ENCODE results near the gene TPX2.
"Not testable (repeated sequence)": the region's sequence is repeated elsewhere in the genome, so short reads cannot be mapped to it uniquely, and the experiment has no call there.

Gene TPX2

GRCh38 chr20:31720486-31721407 lies 18.3 kb upstream of the TPX2 start:
- DNase-seq (ENCODE audit: low read depth, low spot score) = no peak

- no peak for DNase-seq (ENCODE audit: low read depth, low spot score)
Measured at GRCh38 chr20:31721408-31722256, 17.5 kb upstream of the TPX2 start.

DNA sequence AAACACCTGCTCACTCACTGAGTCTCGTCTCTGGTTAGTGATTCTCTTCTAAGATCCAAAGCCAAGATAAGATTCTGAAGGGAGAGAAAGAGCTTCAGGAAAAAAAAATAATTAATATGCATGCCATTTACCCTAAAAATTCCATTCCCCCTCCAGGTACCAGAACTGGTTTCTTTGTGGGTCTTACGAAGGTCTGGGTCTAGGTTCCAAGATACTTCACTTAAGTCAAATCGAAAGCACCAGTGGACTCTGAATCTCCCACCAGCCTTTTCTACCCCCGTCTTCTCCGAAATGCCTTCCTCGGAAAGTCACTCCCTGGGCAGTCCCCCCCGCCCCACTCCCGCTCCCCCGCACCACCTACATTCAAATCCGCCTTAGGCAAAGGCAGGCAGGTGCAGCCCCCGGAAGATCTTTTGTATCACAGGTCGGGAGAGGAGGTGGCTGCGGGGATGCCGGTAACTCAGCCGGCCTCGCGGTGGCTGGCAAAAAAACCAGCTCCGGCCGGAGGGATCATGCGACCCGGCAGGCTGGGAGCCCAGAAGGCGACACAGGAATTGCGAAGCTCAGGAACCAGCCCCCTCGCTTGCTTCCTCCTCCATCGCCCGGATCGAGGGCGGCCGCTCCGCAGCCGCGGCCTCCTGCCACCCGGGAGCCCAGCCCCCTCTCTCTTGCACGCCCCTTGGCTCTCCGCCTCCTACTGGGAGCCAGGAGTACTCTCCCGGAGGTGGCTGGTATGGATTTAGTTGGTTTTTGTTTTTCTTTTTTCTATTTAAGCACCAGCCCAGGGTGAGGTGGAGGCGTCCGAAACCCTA lies 16.6 kb upstream of the TPX2 start, which contains the start of gene BCL2L1:
BCL2L1 (minus strand) TSS at position 612 of the 812 bp plus-strand sequence. CDS start 650 bp downstream, outside the sequence.
- peak; percentile 58 for DNase-seq (ENCODE audit: low read depth, low spot score)

DNA sequence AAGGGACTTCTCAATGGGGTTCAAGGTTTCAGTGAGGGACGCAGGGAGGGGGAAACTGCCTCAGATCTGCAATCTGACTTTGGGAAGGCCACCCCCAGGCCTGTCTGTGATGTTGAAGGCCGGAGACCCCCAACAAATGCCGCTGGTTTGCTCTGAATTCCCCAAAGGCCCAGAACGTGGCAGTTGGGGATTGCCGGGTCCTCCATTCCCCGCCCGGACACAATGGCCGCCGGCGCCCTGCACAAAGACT lies 16.1 kb upstream of the TPX2 start:
- DNase-seq (ENCODE audit: low read depth, low spot score) = no peak

DNA sequence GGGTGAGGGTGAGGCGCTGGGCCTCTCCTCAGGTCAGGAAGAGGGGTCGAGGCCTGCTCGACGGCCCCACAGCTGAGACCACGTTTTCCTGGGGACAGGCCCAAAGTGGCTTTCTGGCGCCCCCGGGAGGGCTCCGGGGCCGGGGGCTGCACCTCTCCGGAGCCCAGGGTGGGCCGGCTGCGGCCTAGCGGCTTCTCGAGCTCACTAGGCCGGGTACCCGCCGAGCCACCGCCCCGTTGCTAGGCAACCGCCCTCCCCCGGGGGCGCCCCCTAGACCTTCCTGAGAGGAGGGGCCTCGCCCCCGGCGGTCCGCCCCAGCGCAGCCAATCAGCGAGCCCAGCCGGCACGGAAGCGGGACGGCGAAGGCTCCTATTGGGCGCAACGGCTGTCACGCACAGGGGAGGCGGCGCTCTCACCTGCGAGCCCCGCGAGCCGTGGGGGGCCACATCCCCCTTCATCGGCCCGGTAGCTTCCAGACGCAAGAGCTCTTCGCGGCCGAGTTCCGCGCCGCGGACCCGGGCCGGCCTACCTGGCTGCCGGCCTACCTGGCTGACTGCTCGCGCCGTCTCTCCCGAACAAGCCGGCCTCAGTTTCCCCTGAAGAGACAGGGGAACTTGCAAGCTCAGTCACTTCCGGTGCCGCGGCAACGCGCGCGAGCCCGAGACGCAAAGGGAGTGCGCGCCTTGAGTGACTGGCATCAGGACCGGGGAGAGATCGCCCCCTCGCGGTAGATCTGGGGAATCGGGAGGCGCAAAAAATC lies 15.6 kb upstream of the TPX2 start:
- DNase-seq (ENCODE audit: low read depth, low spot score) = peak; percentile 96

- DNase-seq (ENCODE audit: low read depth, low spot score) = no peak
Measured at GRCh38 chr20:31731321-31731717, 7.8 kb upstream of the TPX2 start.

DNA sequence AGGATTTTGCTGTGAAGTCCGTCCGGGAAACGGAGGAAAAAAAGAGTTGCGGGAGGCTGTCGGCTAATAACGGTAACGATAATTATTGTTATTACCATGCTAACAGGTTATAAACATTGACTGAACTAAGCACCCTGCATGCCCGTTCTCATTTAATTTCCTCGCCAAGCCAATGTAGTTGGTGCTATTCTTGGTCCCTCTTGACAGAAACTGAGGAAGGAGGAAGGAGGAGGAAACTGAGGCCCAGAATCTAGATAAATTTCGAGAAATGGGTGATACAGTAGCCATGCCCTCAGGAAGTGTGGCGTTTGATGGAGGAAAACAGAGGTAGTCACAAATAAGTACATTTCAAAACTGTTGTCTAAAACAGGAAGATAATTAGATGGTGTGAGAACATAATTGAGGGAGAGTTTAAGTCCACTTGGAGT lies 474 bp downstream of the TPX2 start:
- DNase-seq (ENCODE audit: low read depth, low spot score) = no peak

DNA sequence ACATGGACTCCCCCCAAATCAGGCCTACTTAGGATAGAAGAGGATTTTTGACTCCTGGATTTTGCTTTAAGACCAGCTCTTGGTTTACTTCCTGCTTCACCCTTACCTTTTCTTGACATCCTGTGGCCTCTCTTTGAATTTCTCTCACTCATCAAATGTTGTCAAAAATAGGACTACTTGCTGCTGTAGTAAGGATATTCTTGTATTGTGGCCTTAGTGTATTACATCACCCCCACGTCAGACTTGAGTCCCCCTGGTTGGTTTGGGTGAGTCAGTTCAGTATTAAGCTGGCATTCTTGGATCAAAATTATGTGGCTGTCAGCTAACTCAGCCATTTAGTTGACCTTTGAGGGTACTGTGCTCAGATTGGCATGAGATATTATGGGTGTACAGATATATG lies 1.1 kb downstream of the TPX2 start:
- no peak for DNase-seq (ENCODE audit: low read depth, low spot score)

- DNase-seq (ENCODE audit: low read depth, low spot score) = no peak
Measured at GRCh38 chr20:31740656-31741323, 1.7 kb downstream of the TPX2 start.

- no peak for DNase-seq (ENCODE audit: low read depth, low spot score)
Measured at GRCh38 chr20:31746068-31746878, 7.2 kb downstream of the TPX2 start.

DNA sequence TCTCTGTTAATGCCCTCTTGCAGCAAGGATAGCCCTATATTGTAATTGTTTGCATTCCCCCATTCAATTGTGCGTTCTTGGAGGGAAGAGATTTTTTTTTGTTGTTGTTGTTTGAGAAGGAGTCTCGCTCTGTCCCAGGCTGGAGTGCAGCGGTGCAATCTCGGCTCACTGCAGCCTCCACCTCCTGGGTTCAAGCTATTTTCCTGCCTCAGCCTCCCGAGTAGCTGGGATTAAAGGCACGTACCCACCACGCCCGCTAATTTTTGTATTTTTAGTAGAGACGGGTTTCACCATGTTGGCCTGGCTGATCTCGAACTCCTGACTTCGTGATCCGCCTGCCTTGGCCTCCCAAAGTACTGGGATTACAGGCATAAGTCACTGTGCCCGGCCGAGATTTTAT lies 7.9 kb downstream of the TPX2 start:
- DNase-seq (ENCODE audit: low read depth, low spot score) = not testable (repeated sequence)

GRCh38 chr20:31747640-31748039 lies 8.6 kb downstream of the TPX2 start:
- no peak for DNase-seq (ENCODE audit: low read depth, low spot score)

DNA sequence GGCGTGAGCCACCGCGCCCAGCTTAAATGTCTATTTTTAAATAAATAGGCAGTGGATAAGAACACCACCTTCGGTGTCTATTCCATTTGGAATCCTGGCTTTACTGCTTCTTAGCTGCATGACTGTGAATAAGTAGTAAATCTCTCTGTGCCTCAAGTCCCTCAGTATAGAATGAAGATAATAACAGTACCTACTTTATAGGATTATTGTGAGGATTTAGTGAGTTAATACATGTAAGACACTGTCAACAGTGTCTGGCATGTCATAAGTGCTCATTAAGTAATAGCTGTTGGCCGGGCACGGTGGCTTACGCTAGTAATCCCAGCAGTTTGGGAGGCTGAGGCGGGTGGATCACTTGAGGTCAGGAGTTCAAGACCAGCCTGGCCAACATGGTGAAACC lies 10.1 kb downstream of the TPX2 start:
- DNase-seq (ENCODE audit: low read depth, low spot score) = no peak

GRCh38 chr20:31751126-31751525 lies 12.0 kb downstream of the TPX2 start:
- DNase-seq (ENCODE audit: low read depth, low spot score) = no peak

- DNase-seq (ENCODE audit: low read depth, low spot score) = no peak
Measured at GRCh38 chr20:31757254-31757653, 18.2 kb downstream of the TPX2 start.

DNA sequence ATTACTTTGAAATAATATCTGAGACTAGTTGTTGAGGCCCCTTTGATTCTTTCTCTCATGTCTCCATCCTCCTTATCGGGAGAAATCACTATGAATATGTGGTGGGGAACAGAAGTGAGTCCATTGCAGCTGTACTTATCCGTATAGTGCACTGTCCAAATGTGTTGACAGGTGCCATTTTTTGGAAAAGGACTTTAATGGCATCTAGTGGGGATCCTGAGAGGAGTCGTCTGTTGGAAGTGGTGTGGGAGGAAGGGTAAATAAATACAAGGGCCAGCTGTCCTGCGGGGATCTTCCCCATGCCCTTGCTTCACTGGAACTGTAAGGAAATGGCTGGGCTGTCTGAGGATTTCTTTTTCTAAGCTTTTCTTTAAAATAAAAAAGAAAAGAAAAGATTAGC lies 19.4 kb downstream of the TPX2 start:
- no peak for DNase-seq (ENCODE audit: low read depth, low spot score)

DNA sequence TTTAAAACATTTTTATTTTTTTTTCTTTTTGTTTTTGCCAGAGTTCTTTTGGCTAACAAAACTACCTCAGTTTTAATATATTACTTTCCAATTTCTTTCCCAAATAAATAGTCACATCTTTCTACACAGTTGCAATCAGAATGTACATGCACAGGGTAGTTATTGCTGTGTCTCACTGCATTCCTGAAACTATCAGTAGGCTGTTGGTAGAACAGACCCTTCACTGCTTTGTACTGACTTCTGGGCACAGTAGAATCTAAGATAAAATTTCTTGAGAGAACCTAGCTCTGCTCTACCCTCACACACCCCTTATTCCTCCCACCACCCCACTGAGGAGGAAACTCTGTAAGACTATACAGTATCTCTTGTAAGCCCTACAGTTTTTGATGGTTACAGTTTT lies 19.9 kb downstream of the TPX2 start:
- no peak for DNase-seq (ENCODE audit: low read depth, low spot score)

DNA sequence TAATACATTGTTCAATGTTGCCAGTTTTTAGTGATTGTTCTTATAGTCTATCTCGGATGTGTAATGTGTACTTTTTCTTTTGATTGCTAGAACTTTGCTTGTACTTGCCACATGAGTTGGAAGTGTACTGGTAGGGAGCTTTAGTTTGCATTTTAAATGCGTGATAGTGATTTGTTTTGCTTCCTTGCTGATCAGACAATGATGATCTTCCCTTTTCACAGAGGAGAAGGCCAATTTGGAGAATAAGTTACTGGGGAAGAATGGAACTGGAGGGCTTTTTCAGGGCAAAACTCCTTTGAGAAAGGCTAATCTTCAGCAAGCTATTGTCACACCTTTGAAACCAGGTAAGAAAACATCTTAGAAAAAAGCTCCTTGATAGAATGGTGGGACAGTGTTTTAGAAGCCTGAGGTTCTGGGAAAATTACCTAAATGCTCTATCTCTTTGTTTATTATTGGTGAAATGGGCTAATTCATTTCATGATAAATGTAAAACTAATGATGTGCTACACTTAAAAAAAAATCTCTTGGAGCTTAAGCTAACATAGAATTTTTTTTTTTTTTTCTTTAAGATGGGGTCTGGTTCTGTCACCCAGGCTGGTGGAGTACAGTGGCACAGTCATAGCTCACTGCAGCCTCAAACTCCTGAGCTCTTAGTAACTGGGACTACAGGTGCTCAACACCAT lies 20.9 kb downstream of the TPX2 start:
- no peak for DNase-seq (ENCODE audit: low read depth, low spot score)
